Stimulated activated CD8-positive, alpha-beta memory T cell treated with anti-CD3 and anti-CD28 coated beads, Interleukin-4, amount 100 ng/mL, for 48 hours (primary cell): ENCODE measurements around the gene NOB1.

Source experiments
- DNase-seq: peaks from one replicate; pipeline ENCODE4 v3.0.0-alpha.2; 2020

The NOB1 gene

DNA sequence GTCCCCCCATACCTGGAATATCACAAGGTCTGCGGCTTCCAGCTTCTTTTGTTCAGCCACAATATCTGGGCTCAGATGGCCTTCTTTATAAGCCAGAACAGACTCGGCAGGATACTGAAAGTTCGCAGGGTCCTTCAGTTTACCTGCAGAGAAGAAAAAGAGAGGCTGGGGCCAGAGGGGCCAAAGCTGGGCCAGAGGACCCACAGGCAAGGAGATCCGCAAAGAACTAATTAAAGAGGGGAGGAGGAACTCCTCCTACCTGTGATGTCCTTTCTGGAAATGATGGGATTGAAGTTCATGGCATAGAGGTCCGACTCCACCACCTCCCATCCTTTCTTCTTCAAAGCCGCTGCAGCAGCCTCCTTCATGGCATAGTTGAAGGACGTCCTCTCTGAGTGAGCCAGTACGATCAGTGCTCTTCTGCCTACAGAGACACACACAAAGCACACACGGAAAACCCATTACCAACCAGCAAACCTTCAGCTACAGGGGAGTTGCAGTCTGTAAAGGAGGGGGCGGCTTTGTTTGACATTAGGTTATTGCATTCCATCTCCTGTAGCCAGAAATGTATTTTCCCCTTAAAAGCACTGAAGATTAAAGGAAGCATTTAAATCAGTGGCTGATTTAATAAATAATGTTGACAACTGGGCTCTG, 36.5 kb downstream of the NOB1 start:
- no peak for DNase-seq

GRCh38 chr16:69717066-69717465, 37.7 kb downstream of the NOB1 start:
- DNase-seq, result no peak

- no peak for DNase-seq
Measured at GRCh38 chr16:69712914-69713581, 41.7 kb downstream of the NOB1 start.

DNA sequence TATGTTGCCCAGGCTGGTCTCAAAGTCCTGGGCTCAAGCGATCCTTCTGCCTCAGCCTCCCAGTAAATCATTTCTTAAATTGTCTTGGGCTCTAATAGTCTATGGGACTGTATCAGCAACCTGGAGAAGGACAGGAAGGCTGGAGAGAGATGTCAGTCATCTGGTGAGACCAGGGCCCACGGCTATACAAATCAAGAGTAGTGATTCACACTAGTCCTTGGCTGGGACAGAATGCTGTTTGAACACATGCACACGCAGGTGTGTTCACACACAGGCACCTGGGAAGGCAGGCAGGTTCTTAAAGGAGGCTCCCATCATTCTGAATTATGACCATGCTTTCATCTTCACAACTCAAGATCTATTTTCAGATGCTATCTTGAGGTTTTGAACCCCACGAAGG, 42.4 kb downstream of the NOB1 start:
- DNase-seq, result no peak

DNA sequence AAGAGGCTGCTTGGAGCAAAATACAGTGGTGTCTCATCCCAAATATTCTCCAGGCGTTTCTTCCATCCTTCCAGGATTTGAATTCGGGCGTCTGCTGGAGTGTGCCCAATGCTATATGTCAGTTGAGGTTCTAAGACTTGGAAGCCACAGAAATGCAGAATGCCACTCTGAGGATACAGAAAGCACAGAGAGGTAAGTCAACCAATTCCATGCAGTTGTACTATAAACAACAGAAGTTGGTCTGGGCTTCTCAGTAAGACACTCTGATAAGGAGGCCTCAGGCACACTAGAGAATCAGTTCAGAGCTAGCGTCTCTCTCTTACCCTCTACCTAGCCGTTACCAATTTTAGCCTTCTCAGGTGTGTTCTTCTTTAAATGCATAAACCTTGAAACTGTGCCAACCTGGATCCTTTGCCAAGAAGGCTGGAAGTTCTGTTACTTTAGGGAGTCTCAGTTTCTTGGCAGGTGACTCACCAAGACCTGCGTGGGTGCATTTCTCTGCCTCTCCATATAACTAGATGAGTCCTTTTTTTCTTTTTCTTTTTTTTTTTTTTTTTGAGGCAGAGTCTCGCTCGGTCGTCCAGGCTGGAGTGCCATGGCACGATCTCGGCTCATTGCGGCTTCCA, 43.5 kb downstream of the NOB1 start:
- no peak for DNase-seq

GRCh38 chr16:69709456-69710084, 45.2 kb downstream of the NOB1 start:
- no peak for DNase-seq

DNA sequence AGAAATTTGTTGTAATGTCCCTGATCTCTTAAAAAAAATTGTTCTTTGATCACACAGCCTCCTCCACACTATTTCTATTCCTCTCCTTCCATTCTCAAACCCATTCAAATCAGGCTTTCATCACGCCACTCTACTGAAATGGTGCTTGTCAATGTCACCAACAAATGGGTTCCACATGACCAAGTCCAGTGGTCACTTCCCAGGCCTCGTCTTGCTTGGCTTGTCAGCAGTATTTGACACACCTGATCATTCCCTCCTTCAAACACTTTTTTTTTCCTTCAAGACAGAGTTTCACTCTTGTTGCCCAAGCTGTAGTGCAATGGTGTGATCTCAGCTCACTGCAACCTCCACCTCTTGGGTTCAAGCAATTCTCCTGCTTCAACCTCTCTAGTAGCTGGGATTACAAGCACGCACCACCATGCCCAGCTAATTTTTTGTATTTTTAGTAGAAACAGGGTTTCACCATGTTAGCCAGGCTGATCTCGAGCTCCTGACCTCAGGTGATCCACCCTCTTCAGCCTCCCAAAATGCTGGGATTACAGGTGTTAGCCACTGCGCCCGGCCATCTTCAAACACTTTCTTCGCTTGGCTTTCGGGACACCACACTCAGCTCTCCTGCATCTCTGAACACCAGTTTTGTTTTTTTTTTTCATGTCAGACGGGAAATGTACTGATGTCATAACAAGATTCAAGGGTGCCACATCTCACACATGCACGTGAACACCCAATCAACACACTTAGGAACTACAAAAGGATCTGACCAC, 46.6 kb downstream of the NOB1 start:
- no peak for DNase-seq

DNA sequence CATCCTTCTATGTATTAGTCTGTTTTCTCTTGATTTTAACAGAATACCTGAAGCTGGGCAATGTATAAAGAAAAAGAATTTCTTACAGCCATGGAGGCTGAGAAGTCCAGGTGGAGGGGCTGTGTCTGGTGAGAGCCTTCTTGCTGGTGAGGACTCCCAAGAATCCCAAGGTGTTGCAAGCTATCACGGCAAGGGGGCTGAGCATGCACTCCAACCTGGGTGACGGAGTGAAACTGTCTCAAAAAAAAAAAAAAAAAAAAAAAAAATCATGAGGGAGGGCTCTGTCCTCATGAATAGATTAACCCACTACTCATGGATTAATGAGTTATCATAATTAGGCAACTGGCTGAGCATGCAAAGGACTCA, 47.8 kb downstream of the NOB1 start:
- no peak for DNase-seq

DNA sequence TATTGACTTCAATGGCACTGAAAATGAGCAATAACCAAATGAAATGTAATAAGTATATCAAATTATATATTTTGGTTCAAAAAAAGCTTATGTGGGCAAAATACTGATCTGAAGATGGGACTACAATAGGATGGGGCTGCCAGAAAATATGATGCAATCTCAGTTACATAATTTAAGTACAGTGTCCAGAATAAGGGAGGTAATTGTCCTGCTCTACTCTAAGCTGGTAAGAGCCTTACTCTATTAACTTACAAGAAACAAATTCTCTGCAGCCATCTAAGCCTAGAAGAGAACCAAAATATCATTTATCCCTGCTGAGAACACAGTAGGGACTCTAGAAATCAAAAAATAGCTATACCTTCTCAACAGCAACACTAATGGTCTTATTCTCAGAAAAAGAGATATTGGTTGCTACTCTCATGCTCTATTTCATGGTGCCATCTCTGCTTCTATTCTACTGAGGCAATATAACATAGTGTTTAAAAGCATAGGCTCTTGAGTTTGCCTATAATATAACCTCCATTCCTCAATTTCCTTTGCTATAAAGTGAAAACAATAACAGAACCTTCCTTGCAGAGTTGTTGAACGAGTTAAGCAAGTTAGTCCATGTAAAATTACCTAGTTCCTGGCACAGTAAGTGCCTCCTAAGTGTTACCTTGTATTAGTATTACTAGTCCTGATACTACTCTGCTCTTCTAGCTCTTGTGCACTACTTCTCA, 48.3 kb downstream of the NOB1 start:
- no peak for DNase-seq

DNA sequence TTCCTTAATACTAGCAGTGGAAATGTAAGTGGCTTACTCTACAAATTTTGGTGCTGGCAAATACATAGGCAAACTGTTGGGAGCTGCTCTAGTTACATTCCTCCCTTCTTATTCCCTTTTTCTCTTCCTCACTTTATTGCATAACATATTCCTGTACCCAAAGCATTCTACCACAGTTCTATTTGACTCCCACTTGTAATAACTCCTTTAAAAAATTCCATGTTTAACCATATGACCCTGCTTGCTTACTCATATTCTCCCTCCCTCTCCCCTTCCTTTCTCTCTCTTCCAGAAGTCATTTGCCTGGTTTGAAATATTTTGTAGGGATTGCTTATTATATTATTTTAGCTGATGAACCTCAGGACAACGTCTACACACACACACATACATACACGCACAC, 51.1 kb downstream of the NOB1 start:
- no peak for DNase-seq

- DNase-seq, result no peak
Measured at GRCh38 chr16:69701866-69702265, 52.9 kb downstream of the NOB1 start.

DNA sequence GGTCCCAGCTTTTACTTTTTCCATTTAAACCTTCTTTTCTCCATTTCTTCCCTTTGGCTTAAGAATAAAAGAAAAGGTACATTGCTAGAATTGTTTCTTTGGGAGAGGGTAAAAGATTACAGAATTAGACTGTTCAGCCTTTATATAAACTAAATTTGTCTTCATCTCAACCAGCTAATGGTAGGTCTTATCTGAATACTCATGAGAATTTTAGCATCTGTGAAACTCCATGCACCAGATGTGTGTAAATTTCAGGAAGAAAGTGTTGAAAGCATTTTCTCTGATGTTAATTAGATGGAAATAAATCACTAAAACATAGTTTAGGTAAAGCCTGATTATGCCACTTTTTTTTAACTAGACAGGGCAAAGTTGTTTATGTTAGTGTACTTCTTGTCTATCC, 53.3 kb downstream of the NOB1 start:
- no peak for DNase-seq

GRCh38 chr16:69699915-69700314, 54.8 kb downstream of the NOB1 start:
- DNase-seq, result no peak

DNA sequence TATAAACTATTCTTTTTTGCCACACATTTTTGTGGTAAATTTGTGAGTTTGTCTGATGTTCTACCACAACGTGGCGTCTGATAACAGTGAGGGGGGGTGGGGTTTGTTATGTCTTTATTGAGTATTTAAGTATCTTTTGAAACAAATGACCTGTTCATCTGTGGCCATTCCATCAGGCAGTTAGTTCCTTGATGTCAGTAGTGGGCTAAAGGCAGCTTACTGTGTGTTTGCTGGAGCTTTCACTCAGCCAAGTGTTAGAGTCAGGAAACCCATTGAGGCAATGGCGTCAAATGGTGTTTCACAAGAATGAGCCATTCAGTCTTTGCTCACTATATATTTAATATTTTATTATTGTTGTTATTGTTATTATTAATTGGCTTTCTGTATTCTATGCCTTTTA, 56.3 kb downstream of the NOB1 start:
- no peak for DNase-seq

GRCh38 chr16:69693916-69694315, 60.8 kb downstream of the NOB1 start:
- DNase-seq, result no peak

DNA sequence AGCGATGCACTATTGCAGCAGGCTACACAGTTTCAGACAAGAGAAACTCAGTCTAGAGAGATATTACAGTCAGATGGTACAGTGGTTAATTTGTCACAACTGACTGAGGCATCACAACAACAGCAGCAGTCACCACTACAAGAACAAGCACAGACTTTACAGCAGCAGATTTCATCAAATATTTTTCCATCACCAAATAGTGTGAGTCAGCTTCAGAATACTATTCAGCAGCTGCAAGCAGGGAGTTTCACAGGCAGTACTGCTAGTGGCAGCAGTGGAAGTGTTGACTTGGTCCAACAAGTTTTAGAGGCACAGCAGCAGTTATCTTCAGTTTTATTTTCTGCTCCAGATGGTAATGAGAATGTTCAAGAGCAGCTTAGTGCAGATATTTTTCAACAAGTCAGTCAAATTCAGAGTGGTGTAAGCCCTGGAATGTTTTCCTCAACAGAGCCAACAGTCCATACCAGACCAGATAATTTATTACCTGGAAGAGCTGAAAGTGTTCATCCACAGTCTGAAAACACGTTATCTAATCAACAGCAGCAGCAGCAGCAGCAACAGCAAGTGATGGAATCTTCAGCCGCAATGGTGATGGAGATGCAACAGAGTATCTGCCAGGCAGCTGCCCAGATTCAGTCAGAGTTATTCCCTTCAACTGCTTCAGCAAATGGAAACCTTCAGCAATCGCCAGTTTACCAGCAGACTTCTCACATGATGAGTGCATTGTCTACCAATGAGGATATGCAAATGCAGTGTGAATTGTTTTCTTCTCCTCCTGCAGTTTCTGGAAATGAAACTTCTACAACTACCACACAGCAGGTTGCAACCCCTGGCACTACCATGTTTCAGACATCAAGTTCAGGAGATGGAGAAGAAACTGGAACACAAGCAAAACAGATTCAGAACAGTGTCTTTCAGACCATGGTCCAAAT, 62.5 kb downstream of the NOB1 start:
- no peak for DNase-seq
